Thyroid gland (tissue), 4 donors: Measurements from ENCODE around the gene CRISPLD2. TPM values are rescaled to one million over a fixed set of nuclear protein-coding genes. Genes with fewer than 3 reads are reported as not detected.

Source experiments
- DNase-seq, 2 donors: peaks; one replicate each; pipeline ENCODE4 v3.0.0-alpha.2; 2019
- H3K27ac ChIP-seq, 3 donors: fragments of 200-600 bp; sonication (generic); 1 replicate in 2 of 3; 2 replicates in 1 of 3; pipeline ENCODE4 v1.5.1; 2016 to 2019; ENCODE audit warnings: mild to moderate bottlenecking in 1 of 3, moderate library complexity in 1 of 3
- H3K27me3 ChIP-seq: fragments of 200-600 bp; sonication (generic); one replicate; pipeline ENCODE4 v1.5.1; 2019
- H3K36me3 ChIP-seq, 2 donors: fragments of 200-600 bp; sonication (generic); one replicate each; pipeline ENCODE4 v1.5.1; 2016 to 2019
- H3K4me1 ChIP-seq, 2 donors: fragments of 200-600 bp; sonication (generic); one replicate each; pipeline ENCODE4 v1.5.1; 2017 to 2019
- H3K4me3 ChIP-seq, 3 donors: fragments of 200-600 bp; sonication (generic); replicated peaks in 1 of 3; 1 replicate in 2 of 3; 2 replicates in 1 of 3; pipeline ENCODE4 v1.5.1; 2016; ENCODE audit warnings: mild to moderate bottlenecking in 1 of 3
- H3K9me3 ChIP-seq: fragments of 200-600 bp; sonication (generic); one replicate; pipeline ENCODE4 v1.5.1; 2017
- CTCF ChIP-seq, 6 experiments: fragments of 200-600 bp in 3 of 6; fragments of 450-650 bp in 3 of 6; sonication (generic) in 3 of 6; IDR thresholded peaks; one replicate each; pipeline ENCODE4 v1.5.1; 2016 to 2019; ENCODE audit warnings: antibody characterized with exemption in 6 of 6, mild to moderate bottlenecking in 2 of 6, inconsistent platforms in 1 of 6, moderate library complexity in 1 of 6
- POLR2A ChIP-seq, 2 donors: fragments of 450-650 bp; IDR thresholded peaks; one replicate each; pipeline ENCODE4 v1.6.1; 2017; ENCODE audit warnings: antibody characterized with exemption in 2 of 2, mild to moderate bottlenecking in 2 of 2, moderate library complexity in 1 of 2
- WGBS, 2 donors: methylation state at CpG; one replicate each; pipeline ENCODE4 v1.1.5; 2017; 5-methylcytosine and 5-hydroxymethylcytosine counted together
- intact Hi-C: fragments of 100-400 bp; cut with DNase I; formaldehyde crosslinking; loops from one replicate; pipeline ENCODE4 v1.15.1; 2023
- total RNA-seq, 4 donors: library from RNA; depleted of rRNA; stranded (reverse); fragments of >200 nt; gene quantifications; one replicate each; pipeline ENCODE4 v1.2.3, GENCODE V29; 2016

The CRISPLD2 gene
- total RNA-seq, 4 donors from 2014 or later, result 48.0 to 261 (median 108) TPM

- TF ChIP-seq CTCF (IDR thresholded peaks at IDR 0.05) (no peak), POLR2A (IDR thresholded peaks at IDR 0.05) (no peak)
- intact Hi-C loops, result no loop called here
- Histone ChIP-seq H3K4me3 (no peak overlapping the region), H3K9me3 (no peaks in the 10 kb centered on the region), H3K36me3 (no peaks in the 10 kb centered on the region), H3K4me1 (peaks cover 25 to 55% of the 10 kb centered on the region in 2 donors), H3K27ac (no peak overlapping the region), H3K27me3 (no peaks in the 10 kb centered on the region)
- WGBS, 2 donors, result 84 to 92% methylated on average over 12 to 13 of the region's 14 CpGs
- no peak for DNase-seq
Observed at GRCh38 chr16:84845496-84846002, 25.8 kb downstream of the CRISPLD2 start.

- 27 to 41% methylated on average over 23 of the region's 23 CpGs for WGBS, 2 donors
- Histone ChIP-seq H3K27me3 (no peaks in the 10 kb centered on the region), H3K4me1 (peaks cover 21 to 46% of the 10 kb centered on the region in 2 donors), H3K27ac (peak overlapping the region; percentile 65 to 90 (median 78)), H3K9me3 (no peaks in the 10 kb centered on the region), H3K36me3 (no peaks in the 10 kb centered on the region), H3K4me3 (no peak overlapping the region)
- intact Hi-C loops, result no loop called here
- peak; percentile 84 to 95 for DNase-seq
- TF ChIP-seq POLR2A (IDR thresholded peaks at IDR 0.05) (peak in 1 of 2 donors; percentile 25), CTCF (IDR thresholded peaks at IDR 0.05) (no peak)
Observed at GRCh38 chr16:84847564-84848355, 28.0 kb downstream of the CRISPLD2 start.

GRCh38 chr16:84848986-84849634 is 29.3 kb downstream of the CRISPLD2 start:
- H3K36me3 ChIP-seq, result no peaks in the 10 kb centered on the region
- no peaks in the 10 kb centered on the region for H3K27me3 ChIP-seq
- WGBS, 2 donors, result 39 to 56% methylated on average over 17 to 22 of the region's 22 CpGs
- H3K4me3 ChIP-seq, result no peak overlapping the region
- intact Hi-C loops, result no loop called here
- TF ChIP-seq CTCF (IDR thresholded peaks at IDR 0.05) (no peak), POLR2A (IDR thresholded peaks at IDR 0.05) (no peak)
- H3K4me1 ChIP-seq, result peaks cover 21 to 35% of the 10 kb centered on the region in 2 donors
- H3K27ac ChIP-seq, result peak overlapping the region in 2 of 3 donors; percentile 24 to 65
- no peaks in the 10 kb centered on the region for H3K9me3 ChIP-seq
- peak; percentile 56 to 84 for DNase-seq

- H3K27ac ChIP-seq, result peak overlapping the region in 1 of 3 donors; percentile 24
- DNase-seq, result no peak
- H3K9me3 ChIP-seq, result no peaks in the 10 kb centered on the region
- no peaks in the 10 kb centered on the region for H3K36me3 ChIP-seq
- no peak overlapping the region for H3K4me3 ChIP-seq
- peaks cover 21 to 34% of the 10 kb centered on the region in 2 donors for H3K4me1 ChIP-seq
- TF ChIP-seq CTCF (IDR thresholded peaks at IDR 0.05), result no peak
- no peak for TF ChIP-seq POLR2A (IDR thresholded peaks at IDR 0.05)
- H3K27me3 ChIP-seq, result no peaks in the 10 kb centered on the region
- intact Hi-C loops, result no loop called here
- 91 to 97% methylated on average over 6 of the region's 6 CpGs for WGBS, 2 donors
Observed at GRCh38 chr16:84849751-84850150, 30.0 kb downstream of the CRISPLD2 start.

- intact Hi-C loops, result no loop called here
- DNase-seq, result no peak
- WGBS, 2 donors, result 96 to 99% methylated on average over 6 of the region's 6 CpGs
- no peaks in the 10 kb centered on the region for H3K9me3 ChIP-seq
- H3K27me3 ChIP-seq, result no peaks in the 10 kb centered on the region
- TF ChIP-seq CTCF (IDR thresholded peaks at IDR 0.05), result no peak
- no peak for TF ChIP-seq POLR2A (IDR thresholded peaks at IDR 0.05)
- peak overlapping the region; percentile 11 to 62 (median 35) for H3K27ac ChIP-seq
- H3K4me3 ChIP-seq, result no peak overlapping the region
- no peaks in the 10 kb centered on the region for H3K36me3 ChIP-seq
- peaks cover 21 to 34% of the 10 kb centered on the region in 2 donors for H3K4me1 ChIP-seq
Observed at GRCh38 chr16:84850714-84851113, 30.9 kb downstream of the CRISPLD2 start.
